COLO829 (cell line): Measurements from ENCODE around the gene PLCB4.

Experiments used
- DNase-seq: peaks from one replicate; pipeline ENCODE4 v3.0.0; 2012; ENCODE audit warnings: low spot score

PLCB4 gene

GRCh38 chr20:9520086-9520485 is 451.2 kb downstream of the PLCB4 start:
- DNase-seq, result no peak

GRCh38 chr20:9523636-9524035 is 454.7 kb downstream of the PLCB4 start:
- no peak for DNase-seq
